HG03039 (cell line): ENCODE measurements around the gene SELL.
"Not testable (repeated sequence)": the region's sequence is repeated elsewhere in the genome, so short reads cannot be mapped to it uniquely, and the experiment has no call there.

Source experiments
- ATAC-seq: cut with Tn5 transposase; IDR thresholded peaks from one replicate; pipeline ENCODE4 v1.9.1; 2021; ENCODE audit warnings: mild to moderate bottlenecking, moderate library complexity; ENCODE audit not compliant: unreplicated experiment

The SELL gene

DNA sequence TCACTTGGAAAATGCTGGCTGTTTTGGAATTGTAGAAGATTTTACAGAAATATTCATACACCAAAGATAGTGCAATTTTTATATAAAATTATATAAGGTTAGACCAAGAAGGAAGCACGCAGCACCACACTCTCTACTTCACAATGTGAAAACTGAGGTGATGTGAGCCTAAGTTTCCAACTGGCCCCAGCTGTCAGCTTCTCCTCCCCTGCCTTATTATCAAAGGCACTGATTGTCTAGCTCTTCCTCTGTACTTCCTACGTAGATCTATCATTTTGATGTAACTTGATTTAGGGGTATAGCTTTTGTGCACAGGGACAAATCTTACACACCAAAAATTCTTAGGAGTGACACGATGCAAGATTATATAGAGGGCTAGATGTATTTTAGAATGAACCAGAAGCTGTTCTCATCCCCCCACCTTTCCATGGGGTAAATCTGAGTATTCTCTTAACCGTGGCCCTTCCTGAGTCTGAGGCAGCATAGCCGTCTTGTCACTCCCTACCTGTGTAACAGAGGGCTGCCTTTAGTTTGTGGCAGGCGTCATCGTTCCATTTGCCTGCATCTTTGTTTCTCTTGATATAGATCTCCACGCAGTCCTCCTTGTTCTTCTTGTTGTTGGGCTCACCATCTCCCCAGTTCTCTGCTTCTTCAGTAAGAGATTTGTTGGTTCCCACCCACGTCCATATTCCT lies 3.4 kb downstream of the SELL start:
- ATAC-seq, result no peak

DNA sequence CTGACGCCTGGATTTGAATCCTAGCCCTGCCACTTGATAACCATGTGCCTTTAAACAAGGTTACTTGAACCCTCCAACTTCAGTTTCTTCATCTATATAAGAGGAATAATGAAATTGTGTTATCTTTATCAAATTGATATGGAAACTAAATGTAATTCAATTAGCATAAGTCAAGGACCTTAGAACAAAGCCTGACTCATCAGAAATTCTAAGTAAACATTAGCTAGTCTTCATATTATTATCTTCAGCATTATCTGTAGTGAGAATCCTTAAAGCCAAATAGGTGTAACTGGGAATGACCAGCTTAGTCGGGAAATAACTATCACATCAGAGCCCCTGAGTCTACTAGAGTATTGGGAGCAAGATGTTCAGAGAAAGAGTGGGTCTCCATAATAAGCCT lies 6.6 kb downstream of the SELL start:
- no peak for ATAC-seq

DNA sequence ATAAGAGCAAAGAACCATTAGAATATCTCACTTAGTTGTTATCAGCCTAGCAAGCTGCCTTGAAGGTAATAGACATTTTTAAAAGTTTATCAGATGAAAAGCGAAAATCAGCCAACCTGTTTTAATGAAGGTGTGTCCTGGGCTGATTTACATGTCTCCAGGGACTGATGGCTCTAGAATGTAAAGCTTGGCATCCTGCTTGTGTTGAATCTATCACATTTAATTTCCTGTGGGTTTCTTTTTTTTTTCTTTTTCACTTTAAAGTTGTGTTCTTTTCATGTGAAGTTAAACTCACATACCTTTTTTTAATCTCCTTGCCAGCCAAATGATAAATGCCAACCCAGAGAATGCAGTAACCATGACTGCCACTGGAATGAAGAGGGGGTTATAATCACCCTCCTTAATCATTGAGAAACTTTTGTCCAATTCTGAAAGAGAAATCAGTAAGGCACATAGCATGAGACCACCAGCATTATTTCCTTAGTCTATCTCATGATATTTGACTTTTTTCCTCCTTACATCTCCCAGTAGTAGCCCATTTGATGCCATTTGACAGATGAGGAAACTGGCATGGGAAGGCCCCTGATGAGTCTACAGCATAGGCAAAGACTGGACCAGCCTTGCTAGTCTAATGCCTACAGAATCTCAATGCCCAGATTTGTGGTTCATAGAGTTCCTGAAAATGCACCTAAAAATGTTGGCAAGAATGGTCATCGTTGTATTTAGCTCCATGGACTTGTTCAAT lies 10.0 kb downstream of the SELL start:
- no peak for ATAC-seq

- no peak for ATAC-seq
Observed at GRCh38 chr1:169699707-169700106, 11.7 kb downstream of the SELL start.

DNA sequence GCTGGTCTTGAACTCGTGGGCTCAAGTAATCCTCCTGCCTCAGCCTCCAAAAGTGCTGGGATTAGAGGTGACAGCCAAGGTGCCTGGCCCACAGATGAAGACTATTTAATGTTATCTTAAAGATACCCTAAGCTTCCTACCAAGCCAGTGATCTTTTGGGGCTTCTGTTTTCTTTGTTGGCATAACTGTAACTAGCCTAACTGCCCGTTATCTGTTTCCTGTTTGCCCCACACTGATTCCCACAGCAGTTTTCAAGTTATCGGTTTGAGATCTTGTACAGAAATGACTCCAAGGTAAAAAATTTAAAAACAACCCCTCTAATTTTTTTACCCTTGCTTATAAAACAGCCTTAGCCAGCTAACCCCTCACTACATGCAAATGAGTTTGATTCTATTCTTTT lies 12.4 kb downstream of the SELL start:
- ATAC-seq, result no peak

DNA sequence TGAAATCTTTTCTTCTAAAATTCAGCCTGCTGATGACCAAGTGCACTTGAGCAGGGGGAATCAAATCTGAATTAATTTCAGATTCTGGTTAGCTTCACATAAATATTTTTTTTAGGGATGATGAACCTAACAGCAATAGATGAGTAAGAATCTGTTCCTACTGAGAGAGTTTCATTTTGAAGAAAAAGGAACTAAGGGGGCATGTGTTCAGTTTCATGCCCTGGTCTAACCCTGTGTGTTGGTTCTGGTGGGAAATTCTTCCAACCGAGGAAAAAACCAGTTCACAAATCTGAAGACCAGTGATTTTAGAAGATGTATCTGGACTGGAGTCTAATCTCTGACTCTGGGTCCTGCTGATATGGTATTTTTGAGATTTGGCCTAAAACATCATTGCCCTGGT lies 13.7 kb downstream of the SELL start:
- ATAC-seq, result no peak

DNA sequence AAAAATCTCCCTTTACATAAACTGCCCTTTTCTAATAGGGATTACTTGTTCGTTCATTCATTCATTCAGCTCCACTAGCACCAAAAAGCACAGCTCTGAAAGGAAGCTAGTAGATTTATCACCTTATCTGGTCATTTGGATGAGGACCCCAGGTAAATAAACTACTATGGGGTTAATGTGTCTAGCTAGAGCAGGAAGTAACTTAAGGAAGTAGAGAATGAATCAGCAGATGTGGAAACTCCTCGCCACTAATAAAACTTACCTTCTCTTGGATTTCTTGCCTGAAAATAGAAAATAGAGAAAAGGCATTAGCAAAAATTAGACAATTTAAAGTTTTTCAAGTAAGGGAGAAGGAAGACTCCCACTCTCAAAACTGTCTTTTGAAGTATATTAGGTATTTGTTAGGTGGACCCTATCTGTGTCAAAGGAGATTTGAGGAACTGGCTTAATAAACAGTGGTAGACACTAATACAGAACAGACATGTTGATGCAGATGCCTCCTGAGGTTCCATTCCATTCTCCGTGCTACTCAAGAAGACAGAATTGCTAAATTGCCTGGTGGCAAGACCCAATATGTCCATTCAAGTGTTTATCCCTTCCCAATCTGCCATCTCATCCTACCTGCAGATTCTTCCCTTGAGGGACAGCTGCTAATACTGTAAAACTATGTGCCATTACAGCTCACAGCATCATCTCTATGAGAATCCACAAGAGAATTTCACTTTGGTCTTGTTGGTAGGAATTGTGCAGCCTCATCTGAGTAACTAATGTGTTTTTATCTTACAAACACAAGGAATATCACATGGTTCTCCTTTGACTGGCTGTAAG lies 14.9 kb downstream of the SELL start:
- ATAC-seq, result no peak

- no peak for ATAC-seq
Observed at GRCh38 chr1:169694304-169695075, 16.9 kb downstream of the SELL start.

DNA sequence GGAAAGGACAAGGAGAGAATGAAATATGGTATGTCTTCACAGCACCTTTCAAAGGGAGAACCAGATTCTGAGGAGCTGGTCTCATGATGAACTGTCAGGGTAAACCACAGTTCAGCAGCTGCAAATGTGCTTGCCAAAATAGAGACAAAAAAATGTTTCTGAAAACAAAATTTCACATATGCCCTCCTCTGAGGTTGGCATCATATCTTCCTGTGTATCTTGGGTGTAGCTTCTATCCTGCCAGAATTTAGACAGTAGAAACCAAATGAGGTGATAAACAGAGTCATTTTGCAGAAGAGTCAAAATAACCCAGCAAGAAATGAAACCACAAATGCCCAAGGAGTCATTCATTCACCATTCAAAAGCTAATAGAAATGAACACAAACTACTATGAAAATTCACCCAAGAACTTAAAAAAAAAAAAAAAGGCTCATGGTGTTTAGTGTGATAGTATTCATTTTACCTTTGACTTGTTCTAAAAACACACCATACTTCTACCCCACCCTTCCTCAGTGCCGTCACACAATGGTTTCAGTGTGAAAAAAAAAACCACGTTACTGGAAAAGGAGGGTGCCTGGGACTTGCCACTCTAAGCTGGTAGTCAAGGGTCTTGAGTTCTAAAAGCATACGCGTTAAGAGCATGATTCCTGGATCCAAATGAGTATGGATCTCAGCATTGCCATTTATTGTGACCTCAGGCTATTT lies 18.5 kb downstream of the SELL start:
- no peak for ATAC-seq

- no peak for ATAC-seq
Observed at GRCh38 chr1:169690489-169690888, 20.9 kb downstream of the SELL start.

- ATAC-seq, result no peak
Observed at GRCh38 chr1:169689395-169689794, 22.0 kb downstream of the SELL start.

DNA sequence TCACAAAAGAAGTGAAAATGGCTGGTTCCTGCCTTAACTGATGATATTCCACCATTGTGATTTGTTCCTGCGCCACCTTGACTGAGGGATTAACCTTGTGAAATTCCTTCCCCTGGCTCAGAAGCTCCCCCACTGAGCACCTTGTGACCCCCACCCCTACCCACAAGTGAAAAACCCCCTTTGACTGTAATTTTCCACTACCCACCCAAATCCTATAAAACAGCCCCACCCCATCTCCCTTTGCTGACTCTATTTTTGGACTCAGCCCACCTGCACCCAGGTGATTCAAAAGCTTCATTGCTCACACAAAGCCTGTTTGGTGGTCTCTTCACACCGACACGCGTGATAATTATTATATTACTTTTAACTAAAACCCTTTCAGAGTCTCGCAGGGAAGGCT lies 23.0 kb downstream of the SELL start:
- ATAC-seq, result not testable (repeated sequence)

DNA sequence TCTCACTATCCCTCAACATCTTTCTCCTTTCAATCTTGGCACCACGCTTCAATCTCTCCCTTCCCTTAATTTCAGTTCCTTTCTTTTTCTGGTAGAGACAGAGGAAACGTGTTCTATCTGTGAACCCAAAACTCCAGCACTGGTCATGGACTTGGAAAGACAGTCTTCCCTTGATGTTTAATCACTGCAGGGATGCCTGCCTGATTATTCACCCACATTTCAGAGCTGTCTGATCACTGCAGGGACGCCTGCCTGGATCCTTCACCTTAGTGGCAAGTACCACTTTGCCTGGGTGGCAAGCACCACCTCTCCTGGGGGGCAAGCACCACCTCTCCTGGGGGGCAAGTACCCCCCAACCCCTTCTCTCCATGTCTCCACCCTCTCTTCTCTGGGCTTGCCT lies 27.8 kb downstream of the SELL start:
- no peak for ATAC-seq

- ATAC-seq, result not testable (repeated sequence)
Observed at GRCh38 chr1:169683168-169683567, 28.3 kb downstream of the SELL start.

DNA sequence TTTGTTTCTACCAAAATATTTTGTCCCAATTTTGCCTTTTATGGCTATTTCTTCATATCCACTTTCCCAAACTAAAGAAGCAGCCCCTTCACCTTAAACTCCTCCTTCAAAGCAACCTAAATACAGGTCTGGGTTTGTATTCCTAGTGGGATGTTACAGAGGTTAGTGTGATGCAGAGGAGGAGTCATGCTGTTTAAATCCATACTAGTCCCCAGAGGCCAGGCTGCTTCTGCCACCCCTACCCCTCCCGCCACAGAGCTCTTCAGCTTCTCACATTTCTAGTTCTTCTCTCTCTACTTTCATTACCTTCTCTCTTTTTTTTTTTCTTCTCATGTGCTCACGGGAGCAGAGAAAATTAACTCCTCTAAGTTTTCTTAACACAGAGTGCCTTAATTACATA lies 29.3 kb downstream of the SELL start:
- ATAC-seq, result no peak

- no peak for ATAC-seq
Observed at GRCh38 chr1:169681140-169681539, 30.3 kb downstream of the SELL start.

- no peak for ATAC-seq
Observed at GRCh38 chr1:169680377-169681019, 30.9 kb downstream of the SELL start.

GRCh38 chr1:169679692-169680091 lies 31.7 kb downstream of the SELL start:
- no peak for ATAC-seq

DNA sequence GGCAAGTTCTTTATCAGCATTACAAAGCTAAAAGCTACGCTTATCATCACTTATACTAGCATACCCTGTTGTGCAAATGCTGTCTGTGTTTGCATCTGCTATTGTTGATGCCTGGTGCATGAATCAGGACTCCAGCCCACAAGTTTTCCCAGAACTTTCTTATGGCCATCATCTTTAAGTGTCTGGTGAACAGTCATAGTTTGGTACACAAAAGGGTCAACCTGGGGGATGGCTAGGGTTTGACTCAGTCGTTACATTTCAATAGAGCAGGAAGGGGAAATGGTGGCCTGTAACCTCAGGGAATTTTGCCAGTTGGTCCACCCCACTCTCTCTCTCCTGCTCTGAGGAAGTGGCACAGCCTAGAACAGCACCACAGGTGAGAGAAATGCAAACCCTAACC lies 35.4 kb downstream of the SELL start:
- ATAC-seq, result no peak

GRCh38 chr1:169670836-169671235 lies 40.6 kb downstream of the SELL start:
- ATAC-seq, result no peak
